ENCODE measurements around the gene LAMB3.
"Not testable (repeated sequence)": the region's sequence is repeated elsewhere in the genome, so short reads cannot be mapped to it uniquely, and the experiment has no call there.

Gene LAMB3

DNA sequence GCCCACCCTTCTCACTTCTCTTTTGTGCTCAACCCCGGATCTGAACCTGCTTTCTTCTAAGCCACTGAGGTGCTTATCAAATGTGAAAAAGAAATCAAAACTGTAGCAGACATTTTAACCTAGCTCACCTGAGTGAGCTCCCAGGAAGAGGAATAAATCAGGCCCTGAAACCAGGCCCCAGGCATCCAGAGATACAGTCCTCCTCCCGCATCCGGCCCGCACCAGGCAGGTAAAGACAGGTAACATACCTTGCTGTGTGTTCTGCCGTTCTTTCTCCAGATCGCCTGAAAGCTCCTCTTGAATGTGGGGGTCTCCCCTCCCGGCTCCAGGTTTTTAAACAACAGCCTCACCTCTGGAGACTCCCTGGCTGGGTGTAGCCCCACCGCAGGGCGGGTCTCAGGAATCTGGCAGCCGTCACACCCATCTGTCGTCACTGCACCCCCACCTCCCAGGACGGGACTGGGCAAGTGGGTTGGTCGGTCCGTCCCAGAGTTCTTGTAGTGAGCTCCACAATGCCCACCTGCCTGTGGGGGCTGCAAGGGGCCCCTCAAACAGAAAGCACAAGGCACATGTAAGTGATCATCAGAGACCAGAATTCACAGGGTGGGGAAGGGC is at the start of gene LAMB3:
TSS of gene LAMB3 (minus strand) at position 305 of the 615 bp plus-strand sequence. CDS start 1,481 bp downstream, outside the sequence.
- H3K27ac ChIP-seq: peak within 1 kb of the TSS; percentile 85
- TF ChIP-seq, protein P1, sequence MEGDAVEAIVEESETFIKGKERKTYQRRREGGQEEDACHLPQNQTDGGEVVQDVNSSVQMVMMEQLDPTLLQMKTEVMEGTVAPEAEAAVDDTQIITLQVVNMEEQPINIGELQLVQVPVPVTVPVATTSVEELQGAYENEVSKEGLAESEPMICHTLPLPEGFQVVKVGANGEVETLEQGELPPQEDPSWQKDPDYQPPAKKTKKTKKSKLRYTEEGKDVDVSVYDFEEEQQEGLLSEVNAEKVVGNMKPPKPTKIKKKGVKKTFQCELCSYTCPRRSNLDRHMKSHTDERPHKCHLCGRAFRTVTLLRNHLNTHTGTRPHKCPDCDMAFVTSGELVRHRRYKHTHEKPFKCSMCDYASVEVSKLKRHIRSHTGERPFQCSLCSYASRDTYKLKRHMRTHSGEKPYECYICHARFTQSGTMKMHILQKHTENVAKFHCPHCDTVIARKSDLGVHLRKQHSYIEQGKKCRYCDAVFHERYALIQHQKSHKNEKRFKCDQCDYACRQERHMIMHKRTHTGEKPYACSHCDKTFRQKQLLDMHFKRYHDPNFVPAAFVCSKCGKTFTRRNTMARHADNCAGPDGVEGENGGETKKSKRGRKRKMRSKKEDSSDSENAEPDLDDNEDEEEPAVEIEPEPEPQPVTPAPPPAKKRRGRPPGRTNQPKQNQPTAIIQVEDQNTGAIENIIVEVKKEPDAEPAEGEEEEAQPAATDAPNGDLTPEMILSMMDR (IDR thresholded peaks at IDR 0.05): no peak
- no peak for TF ChIP-seq ZFX (IDR thresholded peaks at IDR 0.05; ENCODE audit: borderline replicate concordance)

DNA sequence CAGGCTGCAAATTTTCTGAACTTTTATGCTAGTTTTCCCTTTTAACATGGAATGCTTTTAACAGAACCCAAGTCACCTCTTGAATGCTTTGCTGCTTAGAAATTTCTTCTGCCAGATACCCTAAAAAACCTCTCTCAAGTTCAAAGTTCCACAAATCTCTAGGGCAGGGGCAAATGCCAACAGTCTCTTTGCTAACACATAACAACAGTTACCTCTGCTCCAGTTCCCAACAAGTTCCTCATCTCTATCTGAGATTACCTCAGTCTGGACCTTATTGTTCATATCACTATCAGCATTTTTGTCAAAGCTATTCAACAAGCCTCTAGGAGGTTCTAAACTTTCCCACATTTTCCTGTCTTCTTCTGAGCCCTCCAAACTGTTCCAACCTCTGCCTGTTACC is 48.5 kb upstream of the LAMB3 start:
- not testable (repeated sequence) for H3K27ac ChIP-seq

DNA sequence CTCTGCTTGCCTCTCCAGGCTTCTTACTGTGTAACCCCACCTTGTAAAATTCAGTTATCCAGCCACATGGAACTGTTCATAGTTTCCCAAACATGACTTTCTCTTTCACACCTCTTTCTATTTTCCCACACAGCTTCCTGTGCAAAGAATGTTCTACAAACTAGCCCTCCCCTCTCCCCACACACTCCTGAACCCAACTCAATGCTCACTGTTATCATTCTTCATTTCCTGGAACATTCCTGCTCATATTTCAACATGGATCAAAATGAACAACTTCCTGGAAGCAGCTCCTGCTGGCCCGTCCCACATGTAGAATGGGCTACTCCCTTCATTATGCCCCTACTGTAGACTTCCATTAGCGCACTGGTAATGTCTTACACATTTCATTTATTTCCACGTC is 44.9 kb upstream of the LAMB3 start:
- no peak for TF ChIP-seq ZFX (IDR thresholded peaks at IDR 0.05; ENCODE audit: borderline replicate concordance)

DNA sequence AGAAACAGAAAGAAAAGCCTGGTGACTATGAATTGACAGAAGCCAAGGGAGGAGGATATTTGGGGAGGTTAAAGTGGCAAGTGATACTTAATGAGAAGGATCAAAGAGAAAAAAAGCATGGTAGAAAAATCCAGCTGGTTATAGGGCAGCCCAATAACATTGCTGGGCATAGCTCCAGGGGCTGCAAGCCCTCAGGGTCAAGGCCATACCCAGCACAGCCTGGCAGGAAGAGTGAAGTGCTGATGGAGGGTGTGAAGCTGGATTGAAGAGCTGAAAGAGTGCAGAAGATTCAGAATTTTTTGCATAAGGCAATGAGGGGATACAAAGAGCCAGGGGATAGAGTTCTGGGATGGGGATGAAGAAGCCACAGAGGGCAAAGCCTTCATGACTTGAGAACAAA is 44.4 kb upstream of the LAMB3 start:
- TF ChIP-seq, protein P1 (IDR thresholded peaks at IDR 0.05): no peak
- no peak for TF ChIP-seq ZFX (IDR thresholded peaks at IDR 0.05; ENCODE audit: borderline replicate concordance)
- H3K27ac ChIP-seq: no peak overlapping the region

More for the DNA sequence above, 44.9 kb upstream of the LAMB3 start:
- no peak overlapping the region for H3K27ac ChIP-seq

DNA sequence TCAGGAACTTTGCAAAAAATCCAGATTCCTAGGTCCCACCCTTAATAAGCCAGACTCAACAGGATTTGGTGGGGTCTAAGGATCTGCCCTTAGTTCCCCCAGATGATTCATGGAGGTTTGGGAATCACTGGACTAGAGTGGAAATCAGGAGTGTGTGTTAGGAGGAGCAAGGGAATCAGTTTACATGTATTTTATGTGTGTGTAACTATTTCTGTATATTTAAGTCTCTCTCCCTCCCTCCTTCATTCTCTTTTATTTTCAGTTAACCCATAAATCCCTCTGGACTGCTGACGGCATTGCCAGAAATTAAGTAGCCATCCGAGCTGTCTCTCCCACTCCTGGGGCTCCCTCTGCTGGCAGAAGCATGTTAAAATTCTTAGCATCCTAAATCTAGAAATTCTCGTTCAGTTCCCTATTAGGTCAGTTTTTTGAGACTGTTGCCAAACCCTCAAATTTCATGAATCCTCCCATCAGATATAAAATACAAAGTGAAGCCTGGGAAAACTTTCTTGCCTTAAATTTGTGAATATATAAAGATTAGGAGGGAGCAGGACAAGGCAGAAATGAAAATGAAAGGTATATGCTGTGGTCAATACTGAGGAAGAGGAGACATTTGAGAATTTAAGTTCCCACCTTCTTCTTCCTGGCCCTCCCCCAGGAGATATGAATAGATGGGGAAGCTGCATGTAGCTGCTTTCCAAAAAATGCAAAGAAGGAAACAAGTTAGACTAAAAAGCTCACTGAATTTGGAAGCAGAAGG is 40.7 kb upstream of the LAMB3 start:
- no peak overlapping the region for H3K27ac ChIP-seq
- TF ChIP-seq ZFX (IDR thresholded peaks at IDR 0.05; ENCODE audit: borderline replicate concordance): no peak
- TF ChIP-seq, protein P1 (IDR thresholded peaks at IDR 0.05): peak; percentile 98

DNA sequence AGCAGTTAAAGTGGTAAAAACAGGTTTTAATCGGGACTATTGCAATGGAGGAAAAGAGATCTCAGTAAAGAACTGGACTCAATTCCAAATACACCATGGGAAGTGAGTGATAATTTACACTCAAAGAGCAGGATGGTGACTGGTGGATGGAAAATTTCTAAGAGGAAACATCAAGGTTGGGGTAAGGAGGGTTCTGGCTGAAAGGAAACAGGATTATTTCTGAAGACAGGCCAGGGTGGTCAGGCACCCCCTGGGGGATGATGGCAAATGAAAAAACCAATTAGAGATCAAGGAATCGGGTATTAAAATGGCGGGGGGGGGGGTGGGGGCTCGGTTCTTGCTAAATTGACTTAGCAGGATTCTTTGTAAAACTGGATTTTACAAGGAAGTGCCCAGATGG is 40.1 kb upstream of the LAMB3 start:
- H3K27ac ChIP-seq: no peak overlapping the region
- TF ChIP-seq, protein P1 (IDR thresholded peaks at IDR 0.05): no peak
- no peak for TF ChIP-seq ZFX (IDR thresholded peaks at IDR 0.05; ENCODE audit: borderline replicate concordance)

DNA sequence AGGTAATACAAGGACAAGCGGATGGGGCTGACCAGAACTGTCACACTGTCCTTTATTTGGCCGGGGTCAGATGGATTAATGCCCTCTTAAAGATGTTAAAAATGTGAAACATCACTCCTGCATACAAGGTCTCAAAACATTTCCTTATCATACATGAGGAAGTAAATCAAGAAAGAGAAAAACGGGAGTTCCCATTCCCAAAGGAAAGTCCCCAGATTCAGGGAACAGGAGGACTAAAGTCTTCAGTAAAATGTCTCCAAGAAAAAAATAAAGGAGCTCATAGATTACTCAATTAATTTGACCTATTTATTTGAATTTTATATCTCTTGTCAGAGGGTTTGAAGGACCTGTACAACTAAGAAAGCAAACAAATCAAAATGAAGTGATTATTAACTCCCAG is 39.0 kb upstream of the LAMB3 start:
- no peak overlapping the region for H3K27ac ChIP-seq
- TF ChIP-seq ZFX (IDR thresholded peaks at IDR 0.05; ENCODE audit: borderline replicate concordance): no peak
- TF ChIP-seq, protein P1 (IDR thresholded peaks at IDR 0.05): no peak

DNA sequence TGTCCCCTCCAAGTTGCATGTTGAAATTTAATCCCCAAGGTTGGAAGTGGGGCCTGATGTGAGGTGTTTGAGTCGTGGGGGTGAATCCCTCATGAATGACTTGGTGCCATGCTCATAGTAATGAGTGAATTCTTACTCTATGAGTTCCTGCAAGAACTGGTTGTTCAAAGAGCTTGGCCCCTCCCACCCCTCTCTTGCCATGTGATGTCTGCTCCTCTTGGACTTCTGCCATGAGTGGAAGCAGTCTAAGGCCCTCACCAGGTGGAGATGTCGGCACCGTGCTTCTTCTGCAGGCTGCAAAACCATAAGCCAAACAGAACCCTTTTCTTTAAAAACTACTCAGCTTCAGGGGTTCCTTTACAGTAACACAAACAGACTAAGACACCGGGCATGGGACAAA is 37.3 kb upstream of the LAMB3 start:
- no peak overlapping the region for H3K27ac ChIP-seq
- TF ChIP-seq, protein P1 (IDR thresholded peaks at IDR 0.05): no peak
- no peak for TF ChIP-seq ZFX (IDR thresholded peaks at IDR 0.05; ENCODE audit: borderline replicate concordance)

Data from 22Rv1 (cell line).